K562 (cell line): ENCODE results near the gene PSMB2. TPM values are rescaled to one million over a fixed set of nuclear protein-coding genes. Genes with fewer than 3 reads are reported as not detected.

Experiments used
- ARID1B ChIP-seq: fragments of 450-650 bp; IDR thresholded peaks from 2 replicates; pipeline ENCODE4 v1.6.1; 2016; ENCODE audit warnings: antibody characterized with exemption, mild to moderate bottlenecking, inconsistent platforms
- CAMTA2 ChIP-seq: fragments of 250-450 bp; sonication (Bioruptor Pico); conservative IDR thresholded peaks from 2 replicates; pipeline ENCODE4 v1.5.1; 2022
- DEAF1 ChIP-seq: fragments of 450-650 bp; formaldehyde crosslinking; IDR thresholded peaks from 2 replicates; pipeline ENCODE4 v1.4.0; 2020; ENCODE audit warnings: mild to moderate bottlenecking, moderate library complexity
- ETS1 ChIP-seq: conservative IDR thresholded peaks from 2 replicates; pipeline ENCODE4 v1.6.1; 2011; ENCODE audit warnings: low read depth, mild to moderate bottlenecking, low read length; ENCODE audit not compliant: control insufficient read depth
- GTF3C2 ChIP-seq: IDR thresholded peaks from 3 replicates; pipeline ENCODE4 v1.6.1; 2011; ENCODE audit warnings: borderline replicate concordance, mild to moderate bottlenecking, moderate library complexity; ENCODE audit not compliant: insufficient read length; ENCODE audit errors: extremely low read depth
- NCOA1 ChIP-seq: fragments of 450-650 bp; IDR thresholded peaks from 2 replicates; pipeline ENCODE4 v1.6.1; 2016; ENCODE audit warnings: low read depth
- NR3C1 ChIP-seq: sonication (generic); formaldehyde crosslinking; IDR thresholded peaks from 2 replicates; pipeline ENCODE4 v1.8.1; 2022; ENCODE audit warnings: missing genetic modification reagents
- NR4A1 ChIP-seq, 2 experiments: fragments of 250-450 bp in 1 of 2; fragments of 450-650 bp in 1 of 2; sonication (Bioruptor Pico) in 1 of 2; IDR thresholded peaks; 2 replicates each; pipeline versions ENCODE4 v1.4.0 to v1.6.1; 2016 to 2020; ENCODE audit warnings: mild to moderate bottlenecking in 2 of 2, missing compliant biosample characterization in 1 of 2, missing genetic modification characterization in 1 of 2, moderate library complexity in 1 of 2
- SFPQ ChIP-seq: fragments of 200-400 bp; formaldehyde crosslinking; IDR thresholded peaks from 2 replicates; pipeline ENCODE4 v1.6.1; 2017; ENCODE audit warnings: mild to moderate bottlenecking, low read depth, low read length, moderate library complexity
- SIRT6 ChIP-seq: IDR thresholded peaks from one replicate; pipeline ENCODE4 v1.6.1; 2012; ENCODE audit warnings: low read depth, mild to moderate bottlenecking, control low read depth, inconsistent platforms, low read length, moderate library complexity
- XRCC3 ChIP-seq: fragments of 450-650 bp; IDR thresholded peaks from 2 replicates; pipeline ENCODE4 v1.6.1; 2017; ENCODE audit warnings: mild to moderate bottlenecking, moderate library complexity
- ZBTB26 ChIP-seq: fragments of 450-650 bp; formaldehyde crosslinking; IDR thresholded peaks from 2 replicates; pipeline ENCODE4 v1.4.0; 2022; ENCODE audit warnings: missing genetic modification characterization
- ZEB2 ChIP-seq: fragments of 450-650 bp; IDR thresholded peaks from 2 replicates; pipeline ENCODE4 v1.6.1; 2016
- ZFP91 ChIP-seq: sonication (generic); formaldehyde crosslinking; IDR thresholded peaks from 2 replicates; pipeline ENCODE4 v1.8.0; 2022; ENCODE audit warnings: mild to moderate bottlenecking, missing genetic modification reagents
- polyA plus RNA-seq, 8 experiments: library from polyadenylated mRNA; depleted of rRNA in 4 of 8; stranded (reverse) in 5 of 8; unstranded in 3 of 8; fragments of >200 nt; fragmentation: Nextera tagmentation in 2 of 8; fragmentation: Illumina TruSeq in 1 of 8; extraction: Ambion mirVana in 2 of 8; extraction: Trizol in 1 of 8; gene quantifications; 2 replicates each; pipeline versions ENCODE4 v1.2.1 to v1.2.3, GENCODE V29; 2011 to 2014; ENCODE audit warnings: inconsistent platforms in 1 of 8, missing spikeins in 1 of 8
- total RNA-seq, 7 experiments: library from RNA; depleted of rRNA in 6 of 7; stranded (reverse); fragments of >200 nt in 6 of 7; fragmentation: Illumina TruSeq in 2 of 7; extraction: Trizol in 2 of 7; gene quantifications; 2 replicates each; pipeline versions ENCODE4 v1.2.1 to v1.2.3, GENCODE V29; 2011 to 2021; ENCODE audit warnings: low replicate concordance in 1 of 7

The PSMB2 gene
- total and polyA plus RNA-seq, 9 of the 15 experiments (the other 6 are each of a cell fraction or from before 2014, with no cell fraction given), result 71.7 to 543 (median 165) TPM

- no peak for TF ChIP-seq SIRT6
- peak; percentile 76 for TF ChIP-seq NCOA1
- no peak for TF ChIP-seq XRCC3
- TF ChIP-seq ETS1, result peak; percentile 98
- TF ChIP-seq NR4A1 (CRISPR knock-in tag; IDR thresholded peaks at IDR 0.05), result no peak
- TF ChIP-seq NR4A1 (tag; IDR thresholded peaks at IDR 0.05), result peak; percentile 73; the same call in 1 of the 2 replicates
- no peak for TF ChIP-seq ZEB2
- TF ChIP-seq ARID1B, result peak; percentile 46; the same call in 1 of the 2 replicates
- no peak for TF ChIP-seq SFPQ
- TF ChIP-seq CAMTA2 (CRISPR knock-in tag), result no peak
- TF ChIP-seq DEAF1 (CRISPR knock-in tag), result no peak
- no peak for TF ChIP-seq GTF3C2
- no peak for TF ChIP-seq ZBTB26
- peak; percentile 51 for TF ChIP-seq ZFP91 (CRISPR knock-in tag)
- no peak for TF ChIP-seq NR3C1 (CRISPR knock-in tag)
Observed at GRCh38 chr1:35557611-35558373, 83.5 kb downstream of the PSMB2 start, which contains the start of gene NCDN (continued).
